ENCODE measurements around the gene ENAH. TPM values are rescaled to one million over a fixed set of nuclear protein-coding genes. Genes with fewer than 3 reads are reported as not detected.

Gene ENAH
- total and polyA plus RNA-seq, 2 donors (not counting 1 experiment from before 2014, with no cell fraction given), result 85.0 to 210 TPM

DNA sequence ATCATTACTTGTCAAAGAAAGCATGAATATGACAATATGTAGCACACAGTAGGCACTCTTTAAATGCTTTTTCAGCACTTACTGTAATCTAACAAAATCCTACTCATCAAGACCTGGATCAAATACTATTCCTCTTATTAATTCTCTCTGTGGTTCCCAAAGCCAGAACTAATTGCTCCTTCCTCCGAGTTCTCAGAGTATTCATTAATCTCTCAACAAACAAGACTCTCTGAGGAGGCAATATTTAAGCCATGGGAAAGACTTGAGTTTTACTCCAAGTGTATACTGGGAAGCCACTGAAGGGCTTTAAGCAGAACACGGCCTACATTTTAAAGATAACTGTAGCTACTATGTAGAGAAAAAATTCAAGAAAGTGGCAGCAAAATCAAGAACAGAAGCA is 79.7 kb downstream of the ENAH start:
- peaks cover 1% of the 10 kb centered on the region for H3K4me1 ChIP-seq (ENCODE audit: control insufficient read depth, extremely low read depth, insufficient read depth, low read length)
- H3K4me2 ChIP-seq (ENCODE audit: extremely low read depth, insufficient read depth, low read length), result no peak overlapping the region
- H3K27me3 ChIP-seq (ENCODE audit: control insufficient read depth, insufficient read depth, low read length), result no peaks in the 10 kb centered on the region
- no peak overlapping the region for H3K4me3 ChIP-seq (replicated peaks in 1 of 4; ENCODE audit: control extremely low read depth in 1 of 4, insufficient read depth in 1 of 4, low read depth in 3 of 4, low read length in 4 of 4)
- no peak overlapping the region for H2AFZ ChIP-seq (ENCODE audit: low read length)
- peak in 1 of 2 donors; percentile 57 for DNase-seq (ENCODE audit: low read depth in 2 of 2)
- no peak overlapping the region for H3K27ac ChIP-seq (ENCODE audit: insufficient read depth, low read length)
- no peak for TF ChIP-seq CTCF (conservative IDR thresholded peaks at IDR 0.05 in 1 of 2, IDR thresholded peaks at IDR 0.05 in 1 of 2; ENCODE audit: low read depth in 1 of 2, low read length in 2 of 2)
- TF ChIP-seq EZH2 (IDR thresholded peaks at IDR 0.05; ENCODE audit: low read length, missing control alignments), result no peak
- no peak overlapping the region for H3K9ac ChIP-seq (ENCODE audit: insufficient read depth, low read length)
- peaks cover 2% of the 10 kb centered on the region for H4K20me1 ChIP-seq (ENCODE audit: control insufficient read depth, extremely low read depth, insufficient read depth, low read length)
- H3K9me3 ChIP-seq (ENCODE audit: control insufficient read depth, insufficient read depth, low read depth, low read length), result no peaks in the 10 kb centered on the region
- peaks cover 44% of the 10 kb centered on the region for H3K79me2 ChIP-seq (ENCODE audit: control insufficient read depth, insufficient read depth, low read length)
- no peaks in the 10 kb centered on the region for H3K36me3 ChIP-seq (ENCODE audit: control insufficient read depth, insufficient read depth, low read length)

GRCh38 chr1:225572422-225572821 is 80.5 kb downstream of the ENAH start:
- peaks cover 42% of the 10 kb centered on the region for H3K79me2 ChIP-seq (ENCODE audit: control insufficient read depth, insufficient read depth, low read length)
- H3K4me2 ChIP-seq (ENCODE audit: extremely low read depth, insufficient read depth, low read length), result no peak overlapping the region
- H3K9me3 ChIP-seq (ENCODE audit: control insufficient read depth, insufficient read depth, low read depth, low read length), result no peaks in the 10 kb centered on the region
- DNase-seq (ENCODE audit: low read depth in 2 of 2), result peak; percentile 17 to 69
- no peaks in the 10 kb centered on the region for H4K20me1 ChIP-seq (ENCODE audit: control insufficient read depth, extremely low read depth, insufficient read depth, low read length)
- TF ChIP-seq CTCF (conservative IDR thresholded peaks at IDR 0.05 in 1 of 2, IDR thresholded peaks at IDR 0.05 in 1 of 2; ENCODE audit: low read depth in 1 of 2, low read length in 2 of 2) (peak; percentile 11 to 27), EZH2 (IDR thresholded peaks at IDR 0.05; ENCODE audit: low read length, missing control alignments) (no peak)
- H3K36me3 ChIP-seq (ENCODE audit: control insufficient read depth, insufficient read depth, low read length), result no peaks in the 10 kb centered on the region
- no peak overlapping the region for H2AFZ ChIP-seq (ENCODE audit: low read length)
- no peak overlapping the region for H3K4me3 ChIP-seq (replicated peaks in 1 of 4; ENCODE audit: control extremely low read depth in 1 of 4, insufficient read depth in 1 of 4, low read depth in 3 of 4, low read length in 4 of 4)
- H3K4me1 ChIP-seq (ENCODE audit: control insufficient read depth, extremely low read depth, insufficient read depth, low read length), result no peaks in the 10 kb centered on the region
- no peaks in the 10 kb centered on the region for H3K27me3 ChIP-seq (ENCODE audit: control insufficient read depth, insufficient read depth, low read length)
- no peak overlapping the region for H3K27ac ChIP-seq (ENCODE audit: insufficient read depth, low read length)
- H3K9ac ChIP-seq (ENCODE audit: insufficient read depth, low read length), result no peak overlapping the region

GRCh38 chr1:225567789-225568188 is 85.1 kb downstream of the ENAH start:
- no peak overlapping the region for H3K9ac ChIP-seq (ENCODE audit: insufficient read depth, low read length)
- no peaks in the 10 kb centered on the region for H4K20me1 ChIP-seq (ENCODE audit: control insufficient read depth, extremely low read depth, insufficient read depth, low read length)
- H3K79me2 ChIP-seq (ENCODE audit: control insufficient read depth, insufficient read depth, low read length), result peaks cover 17% of the 10 kb centered on the region
- H3K4me1 ChIP-seq (ENCODE audit: control insufficient read depth, extremely low read depth, insufficient read depth, low read length), result no peaks in the 10 kb centered on the region
- no peak overlapping the region for H3K27ac ChIP-seq (ENCODE audit: insufficient read depth, low read length)
- no peak overlapping the region for H3K4me2 ChIP-seq (ENCODE audit: extremely low read depth, insufficient read depth, low read length)
- no peak for TF ChIP-seq EZH2 (IDR thresholded peaks at IDR 0.05; ENCODE audit: low read length, missing control alignments)
- peak in 1 of 2 donors; percentile 36 for TF ChIP-seq CTCF (conservative IDR thresholded peaks at IDR 0.05 in 1 of 2, IDR thresholded peaks at IDR 0.05 in 1 of 2; ENCODE audit: low read depth in 1 of 2, low read length in 2 of 2)
- H2AFZ ChIP-seq (ENCODE audit: low read length), result no peak overlapping the region
- H3K4me3 ChIP-seq (replicated peaks in 1 of 4; ENCODE audit: control extremely low read depth in 1 of 4, insufficient read depth in 1 of 4, low read depth in 3 of 4, low read length in 4 of 4), result no peak overlapping the region
- no peaks in the 10 kb centered on the region for H3K27me3 ChIP-seq (ENCODE audit: control insufficient read depth, insufficient read depth, low read length)
- peak; percentile 22 to 43 for DNase-seq (ENCODE audit: low read depth in 2 of 2)
- no peaks in the 10 kb centered on the region for H3K36me3 ChIP-seq (ENCODE audit: control insufficient read depth, insufficient read depth, low read length)
- H3K9me3 ChIP-seq (ENCODE audit: control insufficient read depth, insufficient read depth, low read depth, low read length), result no peaks in the 10 kb centered on the region

Data from fibroblast of lung (primary cell).